SIG-M5 (cell line): ENCODE data around the gene DNAJB8.

Source experiments
- DNase-seq: peaks from one replicate; lab custom pipeline; 2025; lab: John Stamatoyannopoulos, UW

Gene DNAJB8

GRCh38 chr3:128482666-128483656 lies 16.3 kb upstream of the DNAJB8 start:
- DNase-seq, result no peak

DNA sequence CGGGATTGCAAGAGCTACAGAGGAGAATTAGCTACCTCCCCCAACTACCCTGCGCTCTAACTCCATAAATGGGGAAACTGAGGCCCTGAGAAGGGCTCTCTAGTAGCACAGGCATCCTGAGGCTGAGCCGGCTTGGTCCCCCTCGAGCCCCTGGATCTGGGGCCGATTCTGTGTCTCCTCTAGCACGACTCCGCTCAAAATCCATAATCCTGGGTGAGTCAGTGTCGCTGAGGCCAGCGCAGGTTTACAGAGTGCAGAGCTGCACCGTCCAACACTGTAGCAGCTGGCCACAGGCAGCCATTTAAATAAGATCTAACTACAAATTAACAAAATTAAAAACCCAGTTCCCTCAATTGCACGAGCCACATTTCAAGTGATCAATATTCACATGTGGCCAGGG lies 15.5 kb upstream of the DNAJB8 start:
- DNase-seq, result no peak

DNA sequence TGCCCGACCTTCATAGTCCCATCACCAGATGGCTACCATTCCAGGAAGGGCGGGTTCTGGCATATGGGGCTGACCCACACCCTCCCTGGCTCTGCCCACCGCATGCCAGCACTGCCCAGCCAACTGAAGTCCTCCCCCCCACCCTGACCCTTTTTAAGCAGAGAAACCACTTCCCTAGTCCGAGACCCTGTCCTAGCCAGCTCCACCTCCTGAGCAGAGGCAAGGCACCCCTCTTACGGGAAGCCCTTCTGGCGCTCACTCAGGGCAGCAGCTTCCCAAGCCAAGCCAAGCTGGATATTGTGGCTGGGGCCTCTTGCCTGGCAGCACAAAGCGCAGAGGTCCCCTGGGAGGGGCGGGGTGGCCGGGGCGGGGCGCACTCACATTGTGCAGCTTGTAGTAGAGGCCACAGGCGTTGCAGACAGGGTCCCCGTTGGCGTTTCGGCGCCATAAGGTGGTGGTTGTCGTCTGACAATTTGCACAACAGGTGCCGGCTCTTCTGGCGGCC lies 14.8 kb upstream of the DNAJB8 start:
- DNase-seq, result no peak

DNA sequence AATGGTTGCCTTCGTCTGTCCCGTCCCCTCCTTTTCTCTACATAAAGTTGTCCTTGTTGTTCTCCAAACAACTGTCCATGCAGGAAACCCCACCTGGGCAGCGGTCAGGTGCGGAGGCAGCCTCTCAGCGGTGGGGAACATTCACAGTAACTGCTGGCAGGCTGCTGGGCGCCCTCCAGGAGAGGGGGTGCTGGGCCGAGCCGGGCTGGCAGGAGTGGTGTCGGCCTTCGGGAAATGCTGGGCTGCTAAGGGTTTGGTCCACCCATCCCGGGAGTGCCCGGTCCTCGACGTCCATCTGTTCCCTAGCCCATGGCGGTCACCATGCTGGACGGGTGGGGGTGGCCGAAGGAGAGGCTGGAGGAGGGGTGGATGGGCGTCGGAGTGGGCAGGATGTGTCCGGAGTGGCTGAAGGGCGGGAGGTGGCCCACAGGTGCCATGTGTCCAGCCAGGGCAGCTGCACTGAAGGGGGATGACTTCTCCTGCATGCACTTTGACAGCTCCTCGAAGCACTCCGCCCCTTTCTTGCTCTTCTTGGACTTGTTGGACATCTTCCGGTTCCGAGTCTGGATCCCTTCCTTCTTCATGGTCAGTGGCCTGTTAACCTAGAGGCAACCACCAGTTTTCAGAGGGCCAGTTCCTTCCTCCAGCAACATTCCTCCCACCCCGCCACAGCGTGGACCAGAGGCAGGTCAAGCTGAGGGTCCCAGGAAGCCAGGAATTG lies 14.2 kb upstream of the DNAJB8 start:
- no peak for DNase-seq

- DNase-seq, result no peak
Observed at GRCh38 chr3:128480278-128480677, 13.6 kb upstream of the DNAJB8 start.

DNA sequence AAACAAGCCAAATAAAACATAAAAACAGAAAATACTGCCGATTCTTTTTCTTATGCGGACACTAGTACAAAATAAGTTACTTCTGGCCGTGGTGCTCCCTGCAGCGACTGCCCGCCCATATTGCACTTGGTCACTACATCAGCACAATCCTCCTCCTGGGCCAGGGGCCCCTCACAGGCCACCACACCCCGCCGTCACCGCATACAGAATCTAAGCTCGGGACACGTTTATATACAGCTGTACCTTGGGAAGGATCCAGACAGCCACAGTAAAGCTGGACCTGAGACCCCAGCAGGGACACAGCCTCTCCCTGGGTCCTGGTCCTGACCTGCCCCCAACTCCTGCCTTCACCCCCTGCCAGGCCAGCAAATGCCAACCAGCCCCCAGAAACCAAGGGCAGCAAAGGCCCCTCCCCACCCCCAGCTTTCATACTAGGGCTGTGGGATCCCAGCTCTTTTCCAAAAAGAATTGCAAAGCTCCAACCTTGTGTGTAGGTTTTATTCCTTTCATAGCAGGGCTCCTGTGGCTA lies 12.9 kb upstream of the DNAJB8 start:
- DNase-seq, result no peak

DNA sequence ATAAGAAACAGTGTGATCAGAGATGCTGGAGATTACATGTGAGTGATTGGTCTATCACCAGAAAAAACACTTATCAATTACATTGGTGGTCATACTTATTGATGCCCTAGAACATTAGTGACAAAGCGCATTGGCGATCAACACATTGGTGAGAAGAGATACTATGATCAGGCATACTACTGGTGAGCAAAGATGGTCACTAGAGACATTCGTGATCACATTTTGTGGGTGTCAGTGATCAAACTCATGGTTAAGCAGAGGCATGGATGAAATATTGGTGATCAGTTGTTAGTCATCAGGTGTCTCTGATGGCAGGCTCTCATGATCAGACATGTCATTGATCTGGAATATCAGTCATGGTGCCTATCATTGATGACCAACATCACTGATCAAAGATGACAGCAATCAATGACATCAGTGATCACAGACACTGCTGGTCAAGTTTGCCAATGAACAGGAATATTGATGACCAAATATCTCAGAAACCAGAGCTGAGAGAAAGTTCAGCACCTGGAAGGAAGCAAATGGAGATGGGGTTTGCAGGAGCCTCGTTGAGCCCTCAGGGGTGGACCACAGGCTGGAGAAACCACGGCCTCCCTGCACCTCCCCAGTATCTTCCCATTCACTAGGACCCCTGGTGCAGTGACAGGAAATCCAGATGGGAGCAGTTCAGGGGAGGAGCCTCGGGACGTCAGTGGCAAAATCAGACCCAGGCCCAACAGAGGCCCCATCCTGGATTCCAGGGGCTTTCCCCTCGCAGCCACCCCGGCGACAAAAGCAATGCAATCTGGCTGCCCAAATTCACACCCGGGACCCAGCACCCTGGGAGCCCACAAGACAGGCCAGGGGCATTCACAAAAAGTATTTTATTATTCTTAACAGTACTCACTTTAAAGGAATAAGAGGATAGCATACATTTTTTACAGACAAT lies 12.2 kb upstream of the DNAJB8 start:
- DNase-seq, result no peak

GRCh38 chr3:128476659-128477058 lies 10.0 kb upstream of the DNAJB8 start:
- DNase-seq, result no peak

GRCh38 chr3:128475355-128475754 lies 8.7 kb upstream of the DNAJB8 start:
- no peak for DNase-seq

DNA sequence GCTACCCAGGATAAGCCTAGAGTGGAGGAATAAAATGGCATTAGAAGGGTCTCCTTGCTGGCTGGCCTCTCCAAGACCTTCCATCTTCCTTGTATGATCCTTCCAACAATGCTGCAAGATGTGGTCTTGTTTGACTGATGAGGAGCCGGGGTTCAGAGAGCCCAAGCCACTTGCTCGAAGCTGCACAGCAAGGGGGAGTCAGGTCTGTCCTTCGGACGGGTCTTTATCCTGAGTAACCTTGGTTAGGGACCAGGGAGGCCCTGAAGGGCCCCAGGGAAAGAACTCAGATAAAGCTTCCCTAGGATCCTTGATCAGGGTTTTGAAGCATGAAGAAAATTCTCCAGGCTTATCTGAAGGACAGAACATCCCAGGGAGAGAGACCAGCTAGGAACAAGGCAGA lies 7.0 kb upstream of the DNAJB8 start:
- DNase-seq, result no peak

DNA sequence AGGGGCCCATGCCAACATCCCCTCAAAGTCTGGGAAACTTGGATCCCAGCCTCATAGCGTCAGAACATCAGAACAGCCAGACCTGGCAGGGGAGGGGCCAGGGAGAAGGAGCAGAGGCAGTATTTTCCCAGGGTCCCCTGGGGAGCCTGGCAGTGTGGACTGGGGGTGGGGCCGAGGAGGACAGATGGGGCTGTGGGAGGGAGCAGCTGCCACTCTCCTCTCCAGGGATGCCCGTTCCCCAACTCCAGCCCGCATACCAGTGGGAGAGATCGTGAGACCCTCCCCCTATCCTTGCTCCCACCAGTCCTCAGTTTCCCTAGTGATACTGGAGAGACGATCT lies 6.5 kb upstream of the DNAJB8 start:
- no peak for DNase-seq

GRCh38 chr3:128472449-128473179 lies 5.9 kb upstream of the DNAJB8 start:
- no peak for DNase-seq

- no peak for DNase-seq
Observed at GRCh38 chr3:128471720-128472119, 5.0 kb upstream of the DNAJB8 start.

DNA sequence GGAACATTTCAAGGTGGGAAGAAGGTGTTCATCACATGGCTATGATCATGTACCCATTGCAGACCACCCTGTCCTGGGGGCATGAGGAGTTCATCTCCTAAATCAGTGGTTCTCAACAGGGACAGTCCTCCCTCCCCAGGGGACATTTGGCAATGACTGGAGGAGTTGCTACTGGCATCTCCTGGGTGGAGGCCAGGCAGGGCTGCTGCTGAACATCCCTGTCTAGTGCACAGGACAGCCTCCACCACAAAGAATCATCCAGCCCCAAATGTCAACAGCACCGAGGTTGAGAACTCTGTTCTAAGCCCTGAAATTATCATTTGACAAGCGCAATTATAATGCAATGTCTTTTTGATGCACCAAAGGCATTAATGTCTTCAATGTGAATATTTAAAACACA lies 4.4 kb upstream of the DNAJB8 start:
- no peak for DNase-seq

GRCh38 chr3:128470134-128470899 lies 3.6 kb upstream of the DNAJB8 start:
- DNase-seq, result no peak

- no peak for DNase-seq
Observed at GRCh38 chr3:128469556-128469955, 2.9 kb upstream of the DNAJB8 start.

DNA sequence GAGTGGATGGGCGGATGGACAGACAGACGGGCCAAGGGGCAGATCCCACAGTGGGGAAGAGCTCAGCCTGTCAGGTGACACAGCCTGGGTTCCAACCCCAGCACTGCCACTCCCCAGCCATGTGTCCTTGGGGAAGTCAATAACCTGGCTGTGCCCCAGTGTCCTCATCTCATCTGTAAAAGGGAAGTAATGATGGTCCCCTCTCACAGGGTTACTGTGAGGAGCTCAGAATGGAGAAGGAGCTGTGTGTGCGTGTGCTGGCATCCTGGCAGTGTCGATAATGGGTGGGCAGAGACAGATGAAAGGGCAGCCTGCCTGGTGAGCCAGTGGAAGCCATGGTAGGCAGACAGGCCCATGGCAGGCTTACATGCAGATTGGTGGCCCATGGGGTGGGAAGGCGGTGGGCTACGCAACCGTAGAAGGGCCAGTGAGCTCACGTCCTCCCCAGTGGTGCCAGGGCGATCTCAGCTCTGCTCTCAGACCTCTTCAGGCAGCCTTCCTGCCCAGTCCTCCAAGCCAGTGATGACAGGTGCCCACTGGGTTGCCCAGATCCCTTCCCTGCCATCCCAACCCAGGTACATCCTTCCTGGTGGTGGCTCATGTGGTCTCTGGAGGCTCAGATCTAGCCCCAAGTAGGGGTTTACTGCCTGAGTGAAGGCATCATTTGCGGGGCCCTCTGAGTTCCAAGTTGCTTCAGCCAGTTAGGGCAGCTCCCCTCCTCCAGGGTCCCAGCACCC lies 2.3 kb upstream of the DNAJB8 start:
- DNase-seq, result no peak

DNA sequence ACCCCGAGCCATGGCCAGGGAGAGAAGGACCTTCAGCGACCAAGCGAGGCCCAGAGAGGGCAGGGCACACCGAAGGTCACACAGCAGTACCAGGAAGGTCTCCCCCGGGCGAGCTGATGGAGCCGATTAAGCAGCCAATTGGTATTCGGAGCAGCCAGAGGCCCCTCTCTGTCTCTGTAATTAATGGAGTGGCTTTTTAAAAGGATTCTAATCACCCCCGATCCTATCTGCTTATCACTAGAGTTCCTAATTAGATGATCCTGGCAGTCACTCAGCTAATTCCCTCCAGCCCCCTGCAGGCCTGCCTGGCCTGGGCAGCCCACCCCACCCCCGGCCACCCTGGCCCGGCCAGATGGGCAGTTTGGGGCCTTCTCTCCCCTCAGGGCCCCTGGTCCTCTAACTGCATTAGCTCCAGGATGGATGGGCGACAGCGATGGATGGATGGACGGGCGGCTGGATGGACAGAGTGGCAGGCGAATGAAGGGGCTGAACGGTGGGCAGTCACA lies 1.6 kb upstream of the DNAJB8 start:
- no peak for DNase-seq

DNA sequence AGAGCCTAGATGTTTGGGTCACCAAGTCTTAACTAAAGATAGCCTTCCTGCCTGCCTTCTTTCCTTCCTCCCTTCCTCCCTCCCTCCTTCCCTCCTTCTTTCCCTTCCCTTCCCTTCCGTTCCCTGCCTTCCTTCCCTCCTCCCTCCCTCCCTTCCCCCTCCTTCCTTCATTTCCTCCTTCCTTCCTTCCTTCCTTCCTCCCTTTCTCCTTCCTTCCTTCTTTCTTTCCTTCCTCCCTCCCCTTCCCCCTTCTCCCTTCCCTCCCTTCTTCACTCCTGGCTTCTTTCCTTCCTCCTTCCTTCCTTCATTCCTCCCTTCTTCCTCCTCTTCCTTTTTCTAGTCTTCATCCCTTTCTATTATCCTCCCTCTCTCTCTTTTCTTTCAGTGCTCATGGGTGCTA lies 2.0 kb downstream of the DNAJB8 start:
- no peak for DNase-seq
